ENCODE results near the gene UTS2R.

The UTS2R gene

DNA sequence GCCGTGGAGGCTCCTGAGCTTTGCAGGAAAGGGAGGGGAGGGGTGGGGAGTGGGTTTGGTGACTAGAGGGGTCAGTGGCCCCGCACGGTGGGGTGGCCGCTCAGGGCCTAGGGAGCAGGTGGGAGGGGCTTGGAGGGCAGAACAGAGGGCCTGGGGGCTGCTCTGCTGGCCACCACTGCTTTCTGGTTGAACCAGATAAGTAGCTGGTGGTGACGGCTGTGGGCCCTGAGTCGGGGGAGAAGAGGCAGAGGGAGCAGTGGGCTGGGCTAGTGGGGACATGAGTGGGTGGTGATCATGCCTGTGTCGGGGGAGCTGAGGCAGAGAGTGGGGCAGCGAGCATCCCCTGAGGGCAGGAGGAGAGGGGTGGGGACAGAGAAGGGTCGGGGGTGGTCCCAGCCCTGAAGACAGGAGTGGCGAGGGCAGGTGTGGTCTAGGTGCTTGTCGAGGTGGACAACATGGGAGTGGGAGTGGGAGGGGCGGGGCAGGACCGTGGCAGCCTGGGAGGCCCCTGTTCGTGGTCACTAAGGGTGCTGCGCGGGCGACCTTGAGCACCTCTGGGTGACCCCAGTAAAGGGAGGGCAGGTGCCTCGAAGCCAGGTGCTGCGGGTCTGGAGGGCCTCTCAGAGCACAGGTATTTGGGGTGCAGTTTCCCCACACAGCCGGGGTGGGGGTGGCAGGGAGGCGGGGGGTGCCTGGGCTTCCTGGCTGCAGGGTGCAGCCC, 47.9 kb upstream of the UTS2R start:
- Histone ChIP-seq H3K4me2 (ENCODE audit: low read length) (no peak overlapping the region), H3K27ac (ENCODE audit: low read length) (no peak overlapping the region), H4K20me1 (ENCODE audit: insufficient read depth, low read length) (no peaks in the 10 kb centered on the region), H3K4me3 (ENCODE audit: low read length) (no peak overlapping the region), H3K36me3 (replicated peaks; ENCODE audit: low read depth, low read length) (no peaks in the 10 kb centered on the region), H2AFZ (ENCODE audit: low read depth, low read length) (no peak overlapping the region), H3K9ac (ENCODE audit: low read length) (no peak overlapping the region), H3K9me3 (ENCODE audit: insufficient read depth, low read length) (no peaks in the 10 kb centered on the region), H3K4me1 (ENCODE audit: low read length) (peaks cover 21% of the 10 kb centered on the region), H3K79me2 (ENCODE audit: low read length) (no peaks in the 10 kb centered on the region), H3K27me3 (ENCODE audit: low read depth, low read length) (peaks cover 26% of the 10 kb centered on the region)
- no peak for TF ChIP-seq EZH2phosphoT487 (IDR thresholded peaks at IDR 0.05; ENCODE audit: low read depth)
- TF ChIP-seq, protein P1, sequence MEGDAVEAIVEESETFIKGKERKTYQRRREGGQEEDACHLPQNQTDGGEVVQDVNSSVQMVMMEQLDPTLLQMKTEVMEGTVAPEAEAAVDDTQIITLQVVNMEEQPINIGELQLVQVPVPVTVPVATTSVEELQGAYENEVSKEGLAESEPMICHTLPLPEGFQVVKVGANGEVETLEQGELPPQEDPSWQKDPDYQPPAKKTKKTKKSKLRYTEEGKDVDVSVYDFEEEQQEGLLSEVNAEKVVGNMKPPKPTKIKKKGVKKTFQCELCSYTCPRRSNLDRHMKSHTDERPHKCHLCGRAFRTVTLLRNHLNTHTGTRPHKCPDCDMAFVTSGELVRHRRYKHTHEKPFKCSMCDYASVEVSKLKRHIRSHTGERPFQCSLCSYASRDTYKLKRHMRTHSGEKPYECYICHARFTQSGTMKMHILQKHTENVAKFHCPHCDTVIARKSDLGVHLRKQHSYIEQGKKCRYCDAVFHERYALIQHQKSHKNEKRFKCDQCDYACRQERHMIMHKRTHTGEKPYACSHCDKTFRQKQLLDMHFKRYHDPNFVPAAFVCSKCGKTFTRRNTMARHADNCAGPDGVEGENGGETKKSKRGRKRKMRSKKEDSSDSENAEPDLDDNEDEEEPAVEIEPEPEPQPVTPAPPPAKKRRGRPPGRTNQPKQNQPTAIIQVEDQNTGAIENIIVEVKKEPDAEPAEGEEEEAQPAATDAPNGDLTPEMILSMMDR (IDR thresholded peaks at IDR 0.05; ENCODE audit: low read depth, low read length), result no peak

DNA sequence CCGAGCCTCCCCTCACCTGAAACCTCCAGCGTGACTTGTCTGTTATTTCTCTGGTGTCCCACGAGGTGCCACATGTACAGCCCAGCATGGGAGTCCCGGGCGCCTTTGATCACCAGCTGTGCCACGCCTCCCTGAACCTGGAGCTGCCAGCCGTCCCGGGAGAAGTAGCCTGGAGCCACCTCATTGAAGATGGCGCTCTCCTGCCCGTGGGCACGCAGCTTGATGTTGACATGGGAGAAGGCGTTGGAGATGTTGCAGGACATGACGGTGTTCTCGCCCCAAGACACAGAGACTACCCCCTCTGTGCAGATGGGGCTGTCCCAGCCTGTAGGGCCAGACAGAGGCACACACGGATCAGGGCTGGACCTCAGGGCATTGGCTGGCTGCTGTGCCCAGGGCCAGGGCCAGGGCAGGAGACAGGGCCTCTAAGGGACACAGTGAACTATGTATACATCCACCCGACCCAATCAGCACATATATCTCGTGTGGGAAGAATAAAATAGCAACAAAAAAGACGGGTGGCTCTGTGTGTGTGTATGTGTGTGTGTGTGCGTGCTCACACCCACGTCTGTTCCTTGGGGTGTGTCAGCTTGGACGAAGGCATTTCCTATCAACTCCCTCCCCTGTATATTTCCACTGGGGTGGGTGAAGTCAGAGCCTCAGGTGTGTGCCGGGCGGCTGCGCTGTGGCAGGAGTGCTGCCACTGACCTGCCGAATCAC, 46.8 kb upstream of the UTS2R start:
- no peaks in the 10 kb centered on the region for H3K79me2 ChIP-seq (ENCODE audit: low read length)
- H3K36me3 ChIP-seq (replicated peaks; ENCODE audit: low read depth, low read length), result no peaks in the 10 kb centered on the region
- no peaks in the 10 kb centered on the region for H3K9me3 ChIP-seq (ENCODE audit: insufficient read depth, low read length)
- H3K27ac ChIP-seq (ENCODE audit: low read length), result no peak overlapping the region
- H3K4me3 ChIP-seq (ENCODE audit: low read length), result no peak overlapping the region
- no peak overlapping the region for H3K9ac ChIP-seq (ENCODE audit: low read length)
- H4K20me1 ChIP-seq (ENCODE audit: insufficient read depth, low read length), result no peaks in the 10 kb centered on the region
- peaks cover 32% of the 10 kb centered on the region for H3K27me3 ChIP-seq (ENCODE audit: low read depth, low read length)
- no peak overlapping the region for H2AFZ ChIP-seq (ENCODE audit: low read depth, low read length)
- peak overlapping the region; percentile 37 for H3K4me2 ChIP-seq (ENCODE audit: low read length)
- TF ChIP-seq, protein P1 (IDR thresholded peaks at IDR 0.05; ENCODE audit: low read depth, low read length), result no peak
- no peak for TF ChIP-seq EZH2phosphoT487 (IDR thresholded peaks at IDR 0.05; ENCODE audit: low read depth)
- H3K4me1 ChIP-seq (ENCODE audit: low read length), result peaks cover 22% of the 10 kb centered on the region

DNA sequence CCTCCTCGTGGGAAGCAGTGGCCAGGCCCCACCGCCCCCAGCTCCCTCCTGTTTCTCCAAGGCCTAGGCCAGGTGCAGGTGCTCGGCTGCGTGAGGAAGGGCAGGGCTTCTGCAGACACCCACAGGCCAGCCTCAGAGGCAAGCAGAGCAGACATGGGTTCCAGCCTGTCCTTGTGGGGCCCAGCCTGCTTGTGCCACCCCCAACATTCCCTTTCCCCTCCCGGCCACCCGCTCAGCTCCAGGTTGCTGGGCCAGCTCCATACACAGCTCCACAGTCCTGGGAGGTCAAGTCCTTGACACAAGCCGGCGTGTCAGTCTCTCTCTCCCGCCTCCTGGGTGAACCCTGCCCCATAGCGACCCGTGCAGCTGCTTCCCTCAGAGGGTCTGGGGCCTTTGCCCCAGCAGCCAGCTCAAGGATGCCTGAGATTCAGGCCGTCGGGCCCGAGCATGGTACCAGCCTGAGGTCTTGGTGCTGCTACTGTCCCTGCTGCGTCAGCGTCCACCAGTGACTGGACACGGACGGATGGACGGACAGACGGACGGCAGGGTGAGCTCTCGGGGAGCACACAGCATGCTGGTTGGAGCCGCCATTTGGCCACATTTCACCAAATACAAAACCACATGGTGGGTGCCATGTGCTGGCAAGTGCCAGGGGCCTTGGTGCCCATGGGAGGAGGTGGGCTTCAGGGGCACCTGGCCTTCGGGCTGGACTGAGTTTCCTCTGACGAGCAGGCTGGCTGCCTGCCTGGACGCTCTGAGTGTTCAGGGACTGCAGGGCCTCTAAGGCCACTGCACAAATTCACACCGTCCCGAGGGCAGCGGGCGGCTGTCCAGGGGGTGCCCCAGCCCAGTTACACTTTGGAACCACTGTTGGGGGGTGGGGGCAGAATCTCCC, 46.0 kb upstream of the UTS2R start:
- TF ChIP-seq EZH2phosphoT487 (IDR thresholded peaks at IDR 0.05; ENCODE audit: low read depth), result no peak
- TF ChIP-seq, protein P1 (IDR thresholded peaks at IDR 0.05; ENCODE audit: low read depth, low read length), result no peak
- Histone ChIP-seq H3K9ac (ENCODE audit: low read length) (no peak overlapping the region), H3K79me2 (ENCODE audit: low read length) (no peaks in the 10 kb centered on the region)

DNA sequence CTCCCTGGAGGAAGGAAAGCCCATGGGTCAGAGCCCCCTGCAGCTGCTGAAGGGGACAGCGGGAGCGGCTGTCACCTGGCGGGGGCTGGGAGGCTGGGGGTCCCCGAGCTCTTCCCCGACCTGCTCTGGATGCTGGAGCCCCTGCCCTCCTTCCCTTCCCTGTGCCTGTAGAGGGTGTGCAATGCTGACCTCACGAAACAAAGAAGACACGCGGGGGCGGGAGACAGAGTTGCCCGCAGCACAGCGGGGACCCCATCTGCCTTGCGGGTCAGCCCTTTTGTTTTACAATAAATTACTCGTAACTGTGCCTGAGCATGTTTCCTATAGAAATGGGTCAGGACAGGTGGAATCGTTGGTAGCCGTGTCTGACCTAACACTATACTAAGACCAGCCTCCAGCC, 44.3 kb upstream of the UTS2R start:
- H3K4me2 ChIP-seq (ENCODE audit: low read length), result no peak overlapping the region
- no peak overlapping the region for H3K9ac ChIP-seq (ENCODE audit: low read length)
- H3K27me3 ChIP-seq (ENCODE audit: low read depth, low read length), result peaks cover 41% of the 10 kb centered on the region
- H3K27ac ChIP-seq (ENCODE audit: low read length), result no peak overlapping the region
- no peak overlapping the region for H2AFZ ChIP-seq (ENCODE audit: low read depth, low read length)
- no peak for TF ChIP-seq EZH2phosphoT487 (IDR thresholded peaks at IDR 0.05; ENCODE audit: low read depth)
- TF ChIP-seq, protein P1 (IDR thresholded peaks at IDR 0.05; ENCODE audit: low read depth, low read length), result no peak
- H4K20me1 ChIP-seq (ENCODE audit: insufficient read depth, low read length), result no peaks in the 10 kb centered on the region
- H3K9me3 ChIP-seq (ENCODE audit: insufficient read depth, low read length), result no peaks in the 10 kb centered on the region
- peaks cover 20% of the 10 kb centered on the region for H3K4me1 ChIP-seq (ENCODE audit: low read length)
- H3K4me3 ChIP-seq (ENCODE audit: low read length), result no peak overlapping the region
- H3K36me3 ChIP-seq (replicated peaks; ENCODE audit: low read depth, low read length), result no peaks in the 10 kb centered on the region
- H3K79me2 ChIP-seq (ENCODE audit: low read length), result no peaks in the 10 kb centered on the region

More for the DNA sequence above, 46.0 kb upstream of the UTS2R start:
- Histone ChIP-seq H3K4me1 (ENCODE audit: low read length) (peaks cover 30% of the 10 kb centered on the region), H3K27ac (ENCODE audit: low read length) (no peak overlapping the region), H3K36me3 (replicated peaks; ENCODE audit: low read depth, low read length) (no peaks in the 10 kb centered on the region), H2AFZ (ENCODE audit: low read depth, low read length) (no peak overlapping the region), H4K20me1 (ENCODE audit: insufficient read depth, low read length) (no peaks in the 10 kb centered on the region), H3K9me3 (ENCODE audit: insufficient read depth, low read length) (no peaks in the 10 kb centered on the region), H3K27me3 (ENCODE audit: low read depth, low read length) (peaks cover 40% of the 10 kb centered on the region), H3K4me2 (ENCODE audit: low read length) (no peak overlapping the region), H3K4me3 (ENCODE audit: low read length) (no peak overlapping the region)
